H1 (cell line): ENCODE measurements around the gene PDE8B. TPM values are rescaled to one million over a fixed set of nuclear protein-coding genes. Genes with fewer than 3 reads are reported as not detected.

Experiments
- CTCF ChIA-PET: fragments of 300-600 bp; sonication (Branson Sonifier 250); formaldehyde crosslinking; loops from one replicate; lab custom pipeline; 2021; ENCODE audit not compliant: partially characterized antibody; lab: Charles Lee
- POLR2A ChIA-PET: fragments of 300-600 bp; sonication (Branson Sonifier 250); formaldehyde crosslinking; loops from one replicate; lab custom pipeline; 2021; ENCODE audit warnings: inconsistent platforms; ENCODE audit not compliant: partially characterized antibody; lab: Charles Lee
- DNase-seq, 2 experiments: peaks; one replicate each; pipeline versions ENCODE4 v3.0.0 to v3.0.0-alpha.2; 2010 to 2022; ENCODE audit warnings: low spot score in 2 of 2, low read depth in 1 of 2, mixed read lengths in 1 of 2
- FAIRE-seq: peaks from 2 replicates; lab custom pipeline; 2011; peaks lifted over from hg19 to GRCh38; lab: Jason Lieb, UNC
- H2AFZ ChIP-seq: 2 replicates; pipeline ENCODE4 v1.8.1; 2012; ENCODE audit warnings: low read length, inconsistent platforms
- H2AK5ac ChIP-seq: 2 replicates; pipeline ENCODE4 v1.6.1; 2013; ENCODE audit warnings: low read depth, low read length
- H2BK120ac ChIP-seq: replicated peaks from 2 replicates; pipeline ENCODE3; 2013; ENCODE audit warnings: low read depth, low read length, inconsistent platforms
- H2BK12ac ChIP-seq: 2 replicates; pipeline ENCODE4 v1.6.1; 2013; ENCODE audit warnings: low read depth, low read length
- H2BK15ac ChIP-seq: 2 replicates; pipeline ENCODE4 v1.6.1; 2013; ENCODE audit warnings: low read length
- H2BK20ac ChIP-seq: 2 replicates; pipeline ENCODE4 v1.6.1; 2013; ENCODE audit warnings: low read length
- H2BK5ac ChIP-seq: 2 replicates; pipeline ENCODE4 v1.6.1; 2013; ENCODE audit warnings: low read depth, low read length
- H3K14ac ChIP-seq: 2 replicates; pipeline ENCODE4 v1.6.1; 2013; ENCODE audit warnings: inconsistent platforms; ENCODE audit not compliant: insufficient read length
- H3K18ac ChIP-seq: 2 replicates; pipeline ENCODE4 v1.6.1; 2013; ENCODE audit warnings: low read length; ENCODE audit errors: extremely low read depth
- H3K23ac ChIP-seq: 2 replicates; pipeline ENCODE4 v1.6.1; 2013; ENCODE audit warnings: inconsistent platforms; ENCODE audit not compliant: insufficient read length
- H3K23me2 ChIP-seq: 2 replicates; pipeline ENCODE4 v1.6.1; 2013; ENCODE audit warnings: low read depth, low read length
- H3K27ac ChIP-seq: 2 replicates; pipeline ENCODE4 v1.6.1; 2011; ENCODE audit warnings: low read depth, low read length, inconsistent platforms
- H3K27me3 ChIP-seq, 4 experiments: replicated peaks in 1 of 4; 1 replicate in 1 of 4; 2 replicates in 3 of 4; pipeline versions ENCODE4 v1.6.1 to v1.8.1; 2011 to 2013; ENCODE audit warnings: low read length in 3 of 4, mild to moderate bottlenecking in 3 of 4, inconsistent platforms in 2 of 4, mixed read lengths in 2 of 4, moderate library complexity in 1 of 4; ENCODE audit not compliant: control insufficient read depth in 3 of 4, insufficient read depth in 3 of 4; ENCODE audit errors: extremely low read depth in 1 of 4
- H3K36me3 ChIP-seq, 4 experiments: 2 replicates each; pipeline versions ENCODE4 v1.6.1 to v1.8.1; 2011 to 2013; ENCODE audit warnings: mild to moderate bottlenecking in 4 of 4, low read length in 3 of 4, moderate library complexity in 2 of 4, control low read depth in 1 of 4, inconsistent platforms in 1 of 4; ENCODE audit not compliant: insufficient read depth in 4 of 4, control insufficient read depth in 2 of 4
- H3K4ac ChIP-seq: replicated peaks from 2 replicates; pipeline ENCODE3; 2013; ENCODE audit warnings: low read length, low read depth, mixed read lengths, inconsistent platforms; ENCODE audit not compliant: insufficient read length
- H3K4me1 ChIP-seq, 4 experiments: replicated peaks in 1 of 4; 1 replicate in 1 of 4; 2 replicates in 3 of 4; pipeline versions ENCODE4 v1.6.1 to v1.8.1; 2011 to 2013; ENCODE audit warnings: low read length in 3 of 4, inconsistent platforms in 2 of 4, mixed read lengths in 1 of 4; ENCODE audit not compliant: insufficient read depth in 4 of 4, control insufficient read depth in 3 of 4
- H3K4me2 ChIP-seq, 2 experiments: 2 replicates each; pipeline versions ENCODE4 v1.6.1 to v1.8.1; 2011 to 2013; ENCODE audit warnings: low read depth in 2 of 2, low read length in 2 of 2, control low read depth in 1 of 2, inconsistent platforms in 1 of 2, mild to moderate bottlenecking in 1 of 2; ENCODE audit not compliant: insufficient read depth in 1 of 2
- H3K4me3 ChIP-seq, 4 experiments: fragments of 200-600, 300-600 bp in 1 of 4; sonication (generic), shearing (Covaris generic), sonication (Bioruptor Twin) in 1 of 4; 2 replicates each; pipeline versions ENCODE4 v1.5.1 to v1.8.1; 2011 to 2016; ENCODE audit warnings: low read length in 4 of 4, low read depth in 3 of 4, control low read depth in 2 of 4, inconsistent platforms in 2 of 4, mild to moderate bottlenecking in 2 of 4, mixed read lengths in 1 of 4, moderate library complexity in 1 of 4; ENCODE audit not compliant: insufficient read depth in 2 of 4; ENCODE audit errors: extremely low read depth in 1 of 4
- H3K56ac ChIP-seq: replicated peaks from 2 replicates; pipeline ENCODE3; 2013; ENCODE audit warnings: low read depth, mild to moderate bottlenecking, mixed read lengths, low read length, inconsistent platforms; ENCODE audit not compliant: insufficient read length
- H3K79me1 ChIP-seq: 2 replicates; pipeline ENCODE4 v1.6.1; 2013; ENCODE audit warnings: low read depth, low read length, control low read depth
- H3K79me2 ChIP-seq, 2 experiments: 2 replicates each; pipeline versions ENCODE4 v1.6.1 to v1.8.1; 2012 to 2013; ENCODE audit warnings: low read length in 2 of 2, mild to moderate bottlenecking in 2 of 2, inconsistent platforms in 1 of 2; ENCODE audit not compliant: insufficient read depth in 2 of 2, control insufficient read depth in 1 of 2
- H3K9ac ChIP-seq, 4 experiments: replicated peaks in 1 of 4; 1 replicate in 1 of 4; 2 replicates in 3 of 4; pipeline versions ENCODE4 v1.6.1 to v1.8.1; 2011 to 2013; ENCODE audit warnings: low read depth in 3 of 4, low read length in 3 of 4, control low read depth in 2 of 4, mild to moderate bottlenecking in 2 of 4, moderate library complexity in 2 of 4, inconsistent platforms in 1 of 4; ENCODE audit errors: extremely low read depth in 1 of 4
- H3K9me3 ChIP-seq, 2 experiments: 2 replicates each; pipeline versions ENCODE4 v1.6.1 to v1.8.1; 2012 to 2013; ENCODE audit warnings: mild to moderate bottlenecking in 2 of 2, moderate library complexity in 2 of 2, control low read depth in 1 of 2, inconsistent platforms in 1 of 2, low read depth in 1 of 2, low read length in 1 of 2, mixed read lengths in 1 of 2; ENCODE audit not compliant: insufficient read depth in 2 of 2
- H4K20me1 ChIP-seq, 2 experiments: replicated peaks in 1 of 2; 2 replicates each; pipeline versions ENCODE3 to v1.8.1; 2011 to 2013; ENCODE audit warnings: inconsistent platforms in 2 of 2, low read length in 2 of 2, mild to moderate bottlenecking in 1 of 2; ENCODE audit not compliant: insufficient read depth in 2 of 2, control insufficient read depth in 1 of 2
- H4K5ac ChIP-seq: 2 replicates; pipeline ENCODE4 v1.6.1; 2013; ENCODE audit warnings: low read length, low read depth, mixed read lengths, inconsistent platforms; ENCODE audit not compliant: insufficient read length
- H4K8ac ChIP-seq: 2 replicates; pipeline ENCODE4 v1.8.0; 2013; ENCODE audit warnings: mild to moderate bottlenecking, moderate library complexity, low read length, inconsistent platforms; ENCODE audit not compliant: insufficient read depth; ENCODE audit errors: extremely low read depth
- H4K91ac ChIP-seq: replicated peaks from 2 replicates; pipeline ENCODE3; 2013; ENCODE audit warnings: low read length, mixed read lengths, inconsistent platforms; ENCODE audit not compliant: insufficient read length
- FOSL1 ChIP-seq: IDR thresholded peaks from 2 replicates; pipeline ENCODE4 v1.6.1; 2011; ENCODE audit warnings: mild to moderate bottlenecking, low read depth, low read length, moderate library complexity; ENCODE audit not compliant: insufficient read depth
- RAD21 ChIP-seq, 2 experiments: IDR thresholded peaks in 1 of 2; conservative IDR thresholded peaks in 1 of 2; 2 replicates each; pipeline ENCODE4 v1.6.1; 2011; ENCODE audit warnings: low read depth in 2 of 2, low read length in 2 of 2, improper control_type of control experiment in 1 of 2, inconsistent platforms in 1 of 2, mild to moderate bottlenecking in 1 of 2, moderate library complexity in 1 of 2
- WGBS, 2 experiments: shearing (Covaris generic) in 1 of 2; methylation state at CpG; one replicate each; pipeline versions ENCODE4 v1.1.6 to v1.1.7; 2013 to 2015; ENCODE audit warnings: low lambda C conversion rate in 2 of 2, mixed read lengths in 2 of 2, inconsistent platforms in 1 of 2, low coverage in 1 of 2, missing lambda C conversion rate in 1 of 2; ENCODE audit not compliant: insufficient replicate concordance in 2 of 2, insufficient coverage in 1 of 2, insufficient read length in 1 of 2; ENCODE audit errors: extremely low coverage in 1 of 2, missing lambda C conversion rate in 1 of 2; 5-methylcytosine and 5-hydroxymethylcytosine counted together
- polyA plus RNA-seq, 7 experiments: library from polyadenylated mRNA; depleted of rRNA in 3 of 7; stranded (reverse) in 5 of 7; unstranded in 2 of 7; fragments of >200 nt in 5 of 7; fragments of 200-250 nt in 2 of 7; gene quantifications; 1 replicate in 5 of 7; 2 replicates in 1 of 7; 4 replicates in 1 of 7; pipeline versions ENCODE4 v1.2.1 to v1.2.3, GENCODE V29; 2011 to 2013; ENCODE audit warnings: missing spikeins in 2 of 7, mixed read lengths in 2 of 7
- total RNA-seq: library from RNA; stranded (reverse); fragmentation: NEBNext Ultra II Directional; extraction: Animal tissue kit (Norgen Biotek cat#: 25700); gene quantifications from 2 replicates; pipeline ENCODE4 v1.2.1, GENCODE V29; 2021

The PDE8B gene
- total and polyA plus RNA-seq, 2 of the 8 experiments (the other 6 are each of a cell fraction or from before 2014, with no cell fraction given), result 0.32 to 1.1 TPM

GRCh38 chr5:77239126-77239741, 28.8 kb downstream of the PDE8B start:
- Histone ChIP-seq H3K9me3 (no peaks in the 10 kb centered on the region), H3K79me1 (no peaks in the 10 kb centered on the region), H3K79me2 (no peaks in the 10 kb centered on the region), H3K14ac (no peak overlapping the region), H4K20me1 (no peaks in the 10 kb centered on the region), H2AFZ (no peak overlapping the region), H3K4ac (no peak overlapping the region), H4K8ac (no peak overlapping the region), H4K91ac (no peak overlapping the region), H2BK120ac (no peak overlapping the region), H3K27me3 (no peaks in the 10 kb centered on the region), H2BK5ac (no peak overlapping the region), H2BK15ac (no peak overlapping the region), H2AK5ac (no peak overlapping the region), H3K4me2 (no peak overlapping the region), H3K27ac (no peak overlapping the region), H3K4me3 (no peak overlapping the region), H3K18ac (no peak overlapping the region), H3K23me2 (no peaks in the 10 kb centered on the region; the same call in 1 of the 2 replicates), H3K56ac (no peak overlapping the region), H2BK20ac (no peak overlapping the region), H4K5ac (no peak overlapping the region), H3K36me3 (no peaks in the 10 kb centered on the region), H3K4me1 (no peaks in the 10 kb centered on the region; a peak in 1 of 7 replicates), H2BK12ac (no peak overlapping the region), H3K23ac (no peak overlapping the region), H3K9ac (no peak overlapping the region)
- 73% methylated on average over 3 of the region's 3 CpGs; no CpG with 5 or more reads in 1 of the 2 experiments for whole genome bisulfite sequencing, 2 experiments
- peak; percentile 58 for FAIRE-seq
- DNase-seq, result no peak
- TF ChIP-seq RAD21 (IDR thresholded peaks at IDR 0.05 in 1 of 2, conservative IDR thresholded peaks at IDR 0.05 in 1 of 2; ENCODE audit: low read depth in 2 of 2, low read length in 2 of 2) (peak; percentile 16 to 20; a peak in 3 of 4 replicates), FOSL1 (no peak)
- ChIA-PET POLR2A (interaction anchor here (1.2 kb wide), 1 partner anchor 12 kb away, joined by 3 read pairs; no protein-coding TSS in a partner anchor), CTCF (interaction anchor here (0.8 to 1.5 kb wide), 10 partner anchors 13 to 93 kb away, joined by 3 to 5 read pairs (median 3); no protein-coding TSS in a partner anchor)
